ELR (cell line): Measurements from ENCODE around the gene GSG1L2.
"Not testable (repeated sequence)": the region's sequence is repeated elsewhere in the genome, so short reads cannot be mapped to it uniquely, and the experiment has no call there.

Source experiments
- DNase-seq: peaks from one replicate; pipeline ENCODE4 v3.0.0-alpha.2; 2015; ENCODE audit warnings: low read depth

Gene GSG1L2

DNA sequence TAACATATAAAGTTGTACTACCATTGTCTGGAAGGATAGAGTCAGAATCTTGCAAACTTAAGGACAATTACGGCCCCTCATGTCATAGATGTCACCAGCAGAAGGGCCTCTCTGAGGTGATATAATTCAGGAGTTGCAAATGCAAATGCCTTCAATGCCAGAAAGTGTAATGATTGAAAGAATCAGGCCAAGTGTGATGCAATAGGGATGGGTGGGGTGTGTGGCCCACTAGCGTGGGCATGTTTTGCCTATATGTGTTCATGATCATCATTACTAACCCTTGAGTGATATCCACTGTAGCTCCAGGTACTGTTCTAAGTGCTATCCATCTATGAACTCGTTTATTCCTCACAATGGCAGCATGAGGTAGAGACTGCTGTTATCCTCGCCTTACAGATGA, 31.6 kb downstream of the GSG1L2 start:
- no peak for DNase-seq

DNA sequence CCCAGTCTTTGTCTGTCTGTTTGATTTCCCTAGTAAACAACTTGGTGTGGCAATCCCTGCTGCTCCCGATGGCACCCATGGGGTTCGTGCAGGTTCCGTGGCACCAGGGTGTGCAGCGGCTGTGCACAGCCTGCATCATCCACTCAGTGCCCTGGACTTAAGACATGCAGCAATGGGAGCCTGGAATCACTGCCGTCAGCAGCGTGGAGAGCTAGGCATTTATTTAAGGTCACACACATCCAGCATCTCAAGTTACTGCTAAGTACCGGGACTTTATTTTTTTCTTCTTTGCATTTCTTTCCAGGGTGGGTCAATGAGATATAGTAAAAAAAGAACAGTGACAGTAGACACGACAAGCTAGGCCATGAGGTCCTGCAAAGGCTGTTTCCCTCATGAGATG, 33.3 kb downstream of the GSG1L2 start:
- no peak for DNase-seq

DNA sequence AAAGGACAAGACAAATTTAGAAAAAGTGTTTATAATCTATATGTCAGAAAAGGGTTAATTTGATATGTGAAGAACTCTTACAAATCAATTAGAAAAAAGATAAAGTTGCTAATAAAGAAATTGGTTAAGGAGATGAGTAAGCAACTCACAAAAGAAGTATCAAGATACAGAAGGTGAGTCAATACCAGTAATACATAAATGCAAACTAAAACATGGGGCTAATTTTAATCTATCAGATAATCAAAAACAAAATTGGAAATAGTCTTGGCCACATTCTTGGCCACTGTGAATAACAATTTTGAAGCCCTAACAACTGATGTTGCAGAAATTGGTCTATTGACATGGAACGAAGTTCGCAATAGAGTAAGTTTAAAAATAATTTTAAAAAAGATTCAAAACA, 37.3 kb downstream of the GSG1L2 start:
- DNase-seq, result no peak

DNA sequence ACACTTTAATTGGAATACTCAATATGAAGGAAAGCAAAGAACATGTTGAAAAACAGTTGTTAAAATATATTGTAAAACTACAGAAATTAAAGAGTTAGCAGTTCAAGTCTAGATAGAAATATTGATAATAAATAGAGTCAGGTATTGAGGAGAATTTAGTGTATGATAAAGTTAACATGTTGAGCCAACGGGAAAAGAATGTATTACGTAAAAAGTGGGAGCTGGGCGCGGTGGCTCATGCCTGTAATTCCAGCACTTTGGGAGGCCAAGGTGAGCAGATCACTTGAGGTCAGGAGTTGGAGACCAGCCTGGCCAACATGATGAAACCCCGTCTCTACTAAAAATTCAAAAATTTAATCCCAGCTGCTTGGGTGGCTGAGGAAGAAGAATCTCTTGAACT, 38.4 kb downstream of the GSG1L2 start:
- DNase-seq, result not testable (repeated sequence)

DNA sequence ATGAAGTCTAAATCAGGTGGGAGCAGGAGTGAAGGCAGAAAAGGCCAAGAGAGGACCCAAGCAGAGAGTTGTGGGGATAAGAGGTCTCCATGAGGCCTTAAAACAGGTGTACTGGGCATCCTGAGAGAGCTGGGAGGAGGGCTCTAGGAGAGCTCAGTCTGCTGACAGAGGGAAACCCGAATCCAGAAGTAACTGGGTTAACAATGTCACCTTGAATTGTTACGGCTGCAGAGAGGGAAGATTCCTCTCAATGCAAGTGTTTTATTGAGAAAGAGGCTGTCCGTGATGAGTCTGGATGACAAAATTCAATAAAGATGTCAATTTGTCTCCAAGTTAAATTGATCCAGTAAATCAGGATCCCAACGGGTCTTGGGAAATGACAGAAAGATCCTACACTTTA, 38.8 kb downstream of the GSG1L2 start:
- no peak for DNase-seq

DNA sequence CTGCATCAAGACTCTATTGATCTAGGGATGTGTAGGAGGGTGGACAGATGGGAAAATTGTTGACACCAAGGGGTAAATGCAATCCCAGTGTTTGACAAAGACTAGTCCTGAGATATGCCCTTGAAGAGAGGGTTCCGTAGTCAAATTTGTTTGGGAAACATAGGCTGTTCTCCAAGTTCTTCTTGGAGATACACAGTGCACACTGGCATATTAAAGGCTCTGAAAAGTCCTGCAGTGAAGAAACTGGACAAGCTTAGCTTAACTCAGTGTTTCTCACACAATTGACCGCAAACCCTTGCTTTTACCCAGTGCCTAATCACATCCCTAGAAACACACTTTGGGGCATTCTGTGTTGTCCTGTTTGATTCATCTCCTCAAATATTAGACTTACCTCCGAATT, 41.3 kb downstream of the GSG1L2 start:
- no peak for DNase-seq

DNA sequence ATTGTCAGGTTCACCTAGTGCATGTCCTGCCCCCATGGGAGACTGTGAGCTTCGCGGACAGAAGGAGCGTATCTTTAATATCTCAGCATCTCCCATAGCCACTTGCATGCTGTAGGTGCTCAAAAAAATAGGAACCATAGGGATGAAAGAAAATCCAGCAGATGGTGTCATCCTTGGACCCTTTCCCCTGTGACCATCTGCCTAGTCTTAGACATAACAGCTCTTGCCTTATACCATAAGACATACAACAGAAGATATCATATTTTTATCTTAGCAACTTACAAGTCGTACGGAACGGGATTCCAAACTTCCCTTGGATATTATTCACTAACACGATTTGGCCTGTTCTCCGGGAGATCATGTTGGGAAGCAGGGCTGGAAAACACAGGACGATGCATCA, 45.0 kb downstream of the GSG1L2 start:
- DNase-seq, result no peak

DNA sequence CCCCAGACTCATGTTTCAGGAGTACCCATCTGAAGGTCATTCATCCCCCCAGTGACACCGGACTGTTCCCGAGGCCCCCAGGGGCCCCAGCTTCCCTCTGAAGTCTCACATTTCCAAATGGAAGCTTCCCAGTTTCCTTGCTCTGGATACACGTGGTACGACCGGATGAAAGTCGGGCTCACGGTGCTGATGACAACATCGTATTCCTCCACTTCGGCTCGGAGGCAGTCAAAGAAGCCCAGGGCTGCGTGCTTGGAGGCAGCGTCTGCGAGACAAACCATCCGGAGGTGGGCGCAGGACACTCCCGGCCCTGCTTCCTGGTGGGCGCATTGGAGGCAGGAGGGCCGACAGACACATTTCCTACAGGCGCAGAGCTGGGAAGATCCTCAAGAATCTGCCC, 49.2 kb downstream of the GSG1L2 start:
- DNase-seq, result no peak

DNA sequence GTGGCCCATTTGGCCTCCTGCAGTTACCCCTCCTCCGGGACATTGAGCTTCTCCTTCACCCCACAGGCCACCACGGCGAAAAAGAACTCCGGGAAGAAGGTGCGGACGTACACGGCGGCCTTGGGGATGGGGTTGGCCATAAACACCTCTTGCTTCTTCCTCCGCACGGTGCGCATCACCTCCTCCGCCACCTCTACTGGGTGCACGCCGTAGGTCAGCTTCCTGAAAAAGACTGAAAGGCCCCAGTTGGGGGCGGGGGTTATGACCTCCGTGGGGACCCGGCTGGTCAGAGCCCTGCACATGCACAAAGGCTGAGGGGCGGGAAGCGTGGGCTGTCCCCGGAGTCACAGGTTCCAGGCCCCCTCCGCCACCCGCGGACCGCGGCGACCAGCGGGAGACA, 50.4 kb downstream of the GSG1L2 start:
- no peak for DNase-seq

DNA sequence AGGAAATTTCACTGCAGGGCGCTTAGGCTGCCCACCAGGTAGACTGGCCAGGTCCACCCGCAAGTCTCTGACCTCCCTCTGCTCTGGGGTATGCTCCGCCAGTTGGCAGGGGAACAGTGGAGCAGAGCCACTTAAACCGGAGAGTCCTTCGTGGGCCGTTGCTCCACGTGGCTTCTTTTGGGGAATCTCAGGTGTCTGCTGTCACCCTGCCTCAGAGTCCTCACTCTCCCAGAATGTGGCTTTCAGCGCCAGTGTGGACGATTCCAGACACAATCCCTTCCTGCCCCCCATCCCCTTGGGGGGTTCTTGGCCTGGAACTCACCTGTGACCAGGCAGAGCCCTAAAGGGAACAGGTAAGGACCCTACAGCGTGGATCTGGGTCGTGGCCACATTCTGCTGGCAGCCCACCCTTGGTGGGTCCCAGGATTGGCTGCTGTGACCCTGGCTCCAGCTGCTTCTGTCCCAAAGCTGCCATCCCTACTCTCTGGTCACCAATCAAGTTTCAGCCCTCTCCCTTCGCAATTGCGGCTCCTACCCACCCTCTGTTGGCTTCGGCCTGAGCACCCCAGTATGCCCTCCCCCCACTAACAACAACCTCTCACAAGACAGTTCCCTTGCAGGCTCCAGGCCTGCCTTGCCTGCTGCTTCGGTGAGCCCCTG, 52.7 kb downstream of the GSG1L2 start:
- DNase-seq, result no peak

DNA sequence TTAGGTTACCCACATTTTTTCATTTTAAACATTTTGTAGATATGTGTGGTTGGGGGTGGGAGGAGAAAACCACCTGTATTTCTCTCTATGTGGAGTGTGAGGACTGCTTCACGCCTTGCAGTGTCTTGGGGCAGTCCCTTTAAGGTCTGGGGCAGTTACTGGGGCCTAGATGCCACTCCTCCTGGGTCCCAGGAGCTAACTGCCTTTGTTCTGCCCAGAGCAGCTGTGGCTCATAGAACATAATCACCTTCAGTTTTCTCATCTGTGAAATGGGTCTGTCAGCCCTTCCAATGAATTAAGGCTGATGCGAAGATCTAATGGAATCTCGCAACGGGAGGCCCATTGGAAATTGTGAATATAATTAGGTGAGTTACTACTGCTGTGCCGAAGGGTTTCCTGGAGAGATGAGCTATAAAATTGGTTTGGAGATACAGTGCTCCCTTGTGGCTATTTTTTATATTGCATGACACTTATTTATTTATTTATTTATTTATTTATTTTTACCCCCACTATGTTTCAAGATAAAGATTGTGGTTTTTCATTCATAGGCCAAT, 53.4 kb downstream of the GSG1L2 start:
- DNase-seq, result peak; percentile 44

DNA sequence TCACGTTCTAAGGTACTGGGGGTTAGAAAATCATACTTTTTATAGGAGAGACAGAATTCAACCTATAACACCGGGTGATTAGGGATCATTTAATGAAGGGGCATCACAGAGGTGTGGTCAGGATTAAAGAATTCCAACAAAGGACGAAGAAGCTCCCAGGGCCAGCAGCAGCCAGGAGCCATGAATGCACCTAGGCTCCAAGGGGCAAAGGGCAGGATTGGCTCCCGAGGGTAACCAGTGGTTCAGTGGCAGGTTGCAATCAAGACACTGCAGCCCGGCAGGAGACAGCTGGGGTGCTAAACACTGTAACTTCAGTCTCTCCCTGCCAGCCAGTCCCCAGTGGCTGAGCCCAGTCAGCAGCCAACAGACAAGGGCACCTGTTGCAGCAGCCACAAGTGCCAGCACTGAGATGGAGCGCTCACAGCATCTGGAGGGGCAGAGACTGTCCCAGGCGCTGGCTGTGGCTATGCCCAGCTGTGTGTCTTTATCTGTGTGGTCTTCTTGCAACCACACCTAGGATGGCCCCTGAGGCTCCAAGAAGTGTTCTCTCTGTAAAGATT, 54.4 kb downstream of the GSG1L2 start:
- no peak for DNase-seq

DNA sequence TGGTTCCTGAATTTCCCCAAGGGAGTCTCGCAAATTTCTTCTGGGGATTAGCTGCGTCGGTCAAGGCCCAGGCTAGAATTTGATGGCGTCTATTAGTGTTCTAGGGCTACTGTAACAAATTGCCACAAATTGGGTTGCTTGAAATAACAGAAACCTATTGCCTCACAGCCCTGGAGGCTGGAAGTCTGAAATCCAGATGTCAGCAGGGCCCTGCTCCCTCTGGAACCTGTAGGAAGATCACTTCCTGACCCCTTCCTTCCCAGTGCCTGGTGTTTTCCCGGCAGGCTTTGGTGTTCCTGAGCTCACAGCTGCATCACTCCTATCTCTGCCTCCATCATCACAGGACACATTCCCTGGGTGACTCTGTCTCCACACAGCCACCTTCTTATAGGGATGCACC, 54.9 kb downstream of the GSG1L2 start:
- no peak for DNase-seq

DNA sequence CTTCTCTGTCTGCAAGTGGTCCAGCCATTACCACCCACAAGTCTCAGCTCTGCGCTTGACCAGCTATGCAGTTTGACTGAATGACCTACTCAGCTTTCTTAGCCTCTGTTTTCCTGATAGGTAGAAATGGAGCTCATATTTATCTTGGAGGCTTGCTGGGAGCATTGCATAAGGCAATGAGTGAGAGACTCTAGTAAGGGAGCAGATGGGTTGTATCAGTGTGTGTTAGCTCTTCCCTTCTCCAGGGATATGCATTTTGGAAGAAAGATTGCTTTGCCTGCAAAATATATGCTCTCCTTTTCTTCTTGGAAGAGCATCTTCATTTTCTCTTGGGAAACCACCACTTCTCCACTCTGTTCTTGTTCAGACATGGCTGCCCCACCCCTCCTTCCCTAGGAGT, 56.6 kb downstream of the GSG1L2 start:
- no peak for DNase-seq

DNA sequence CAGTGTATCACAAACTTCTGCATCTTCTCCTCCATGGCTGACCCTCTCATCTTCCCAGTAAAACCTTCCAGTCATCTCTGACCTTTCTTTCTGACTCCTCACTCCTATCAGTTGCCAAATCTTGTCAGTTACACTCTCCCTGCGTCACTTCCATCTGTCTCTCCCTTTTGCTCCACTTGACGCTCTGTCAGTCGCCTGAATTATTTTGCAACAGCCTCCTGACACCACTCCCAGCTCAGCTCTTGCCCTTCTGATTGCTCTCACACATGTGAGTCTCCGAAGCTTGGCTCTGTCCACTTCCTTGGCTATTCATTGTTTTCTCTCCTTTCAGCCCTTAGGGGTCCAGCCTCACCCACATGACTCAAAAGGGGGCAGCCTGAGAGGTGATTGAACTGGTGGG, 58.2 kb downstream of the GSG1L2 start:
- no peak for DNase-seq

DNA sequence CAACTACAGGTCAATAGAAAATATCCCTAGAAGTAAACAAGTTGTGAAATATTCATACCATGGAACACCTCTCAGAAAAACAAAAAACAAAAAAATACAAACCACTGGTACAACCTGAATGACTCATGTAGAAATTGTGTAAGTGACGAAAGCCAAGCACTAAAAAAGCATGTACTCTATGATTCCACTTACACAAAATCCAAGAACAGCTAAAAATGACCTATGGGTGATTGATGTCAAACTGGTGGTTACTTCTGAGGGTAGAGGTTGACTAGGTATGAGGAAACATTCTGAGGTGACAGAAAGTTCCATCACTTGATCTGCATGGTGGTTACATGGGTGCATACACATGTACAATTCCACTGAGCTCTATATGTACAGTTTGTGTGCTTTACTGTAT, 61.6 kb downstream of the GSG1L2 start:
- DNase-seq, result no peak

DNA sequence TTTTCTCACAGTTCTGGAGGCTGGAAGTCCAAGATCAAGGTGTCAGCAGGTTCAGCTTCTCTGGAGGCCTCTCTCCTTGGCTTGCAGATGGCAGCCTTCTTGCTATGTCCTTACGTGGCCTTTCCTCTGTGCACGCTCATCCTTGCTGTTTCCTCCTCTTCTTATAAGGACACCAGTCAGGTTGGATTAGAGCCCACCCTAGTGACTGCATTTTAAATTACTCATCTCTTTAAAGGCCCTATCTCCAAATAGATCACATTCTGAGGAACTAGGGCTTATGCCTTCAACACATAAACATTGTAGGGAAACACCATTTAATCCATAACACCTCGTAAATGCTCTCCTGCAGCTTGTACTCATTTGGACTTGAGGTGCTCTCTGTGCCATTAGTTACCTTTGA, 66.8 kb downstream of the GSG1L2 start:
- peak; percentile 17 for DNase-seq
